ENCODE results near the gene GLIS1. TPM values are rescaled to one million over a fixed set of nuclear protein-coding genes. Genes with fewer than 3 reads are reported as not detected.

GLIS1 gene
- total and polyA plus RNA-seq, 10 of the 15 experiments (the other 5 are each of a cell fraction or from before 2014, with no cell fraction given): not detected

DNA sequence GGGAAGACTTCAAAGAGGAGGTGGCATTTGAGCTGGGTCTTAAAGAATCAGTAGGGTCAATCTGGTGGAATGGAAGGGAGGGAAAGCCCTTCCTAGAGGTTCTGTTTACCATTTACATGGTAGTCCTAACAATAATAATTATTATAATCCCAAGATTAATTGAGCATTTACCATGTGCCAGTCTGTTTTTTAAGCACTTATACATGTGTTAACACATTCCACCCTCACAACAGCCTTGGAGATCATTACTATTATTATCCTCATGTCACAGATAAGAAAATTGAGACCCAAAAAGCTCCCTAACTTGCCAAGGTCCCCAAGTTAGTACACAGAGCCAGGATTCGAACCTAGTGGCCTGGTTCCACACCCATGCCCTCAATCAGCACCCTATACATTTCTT lies 10.8 kb downstream of the GLIS1 start:
- BruUV-seq (replicated peaks): no TSS peak
- POLR2A ChIA-PET: no interaction called here
- no peak overlapping the region for H3K27ac ChIP-seq (ENCODE audit: control insufficient read depth, insufficient read depth)
- no peak overlapping the region for H3K4me3 ChIP-seq
- RAD21 ChIA-PET (ENCODE audit: unreplicated experiment): no interaction called here
- no peak for FAIRE-seq
- H3K79me2 ChIP-seq (ENCODE audit: control insufficient read depth, insufficient read depth, low read length): no peaks in the 10 kb centered on the region
- H4K20me1 ChIP-seq (ENCODE audit: control insufficient read depth, insufficient read depth): no peaks in the 10 kb centered on the region; the same call in 1 of the 2 replicates
- no peak for DNase-seq (ENCODE audit: low read depth, low spot score)
- in situ Hi-C loops (cut with MboI): no loop called here
- TF ChIP-seq BMI1 (IDR thresholded peaks at IDR 0.05; ENCODE audit: borderline replicate concordance) (no peak), FOS (IDR thresholded peaks at IDR 0.05; ENCODE audit: borderline replicate concordance, extremely low read depth, insufficient read length) (no peak), SUZ12 (IDR thresholded peaks at IDR 0.05; ENCODE audit: unreplicated experiment) (no peak), EZH2 (IDR thresholded peaks at IDR 0.05; ENCODE audit: borderline replicate concordance, control insufficient read depth, low read depth, low read length) (no peak), CEBPB (IDR thresholded peaks at IDR 0.05; ENCODE audit: borderline replicate concordance in 1 of 2, low read depth in 2 of 2, low read length in 2 of 2) (no peak), ZNF217 (IDR thresholded peaks at IDR 0.05) (no peak), KAT2A (conservative IDR thresholded peaks at IDR 0.05; ENCODE audit: control insufficient read depth, low read depth, low read length) (no peak), YY1 (IDR thresholded peaks at IDR 0.05; ENCODE audit: low read depth, low read length) (no peak), CHD4 (IDR thresholded peaks at IDR 0.05) (no peak), FOXM1 (IDR thresholded peaks at IDR 0.05; ENCODE audit: low read depth, low read length) (no peak), PAX8 (IDR thresholded peaks at IDR 0.05) (no peak), YBX1 (IDR thresholded peaks at IDR 0.05) (no peak), FOXK2 (IDR thresholded peaks at IDR 0.05) (no peak)
- TF ChIP-seq, protein P1, sequence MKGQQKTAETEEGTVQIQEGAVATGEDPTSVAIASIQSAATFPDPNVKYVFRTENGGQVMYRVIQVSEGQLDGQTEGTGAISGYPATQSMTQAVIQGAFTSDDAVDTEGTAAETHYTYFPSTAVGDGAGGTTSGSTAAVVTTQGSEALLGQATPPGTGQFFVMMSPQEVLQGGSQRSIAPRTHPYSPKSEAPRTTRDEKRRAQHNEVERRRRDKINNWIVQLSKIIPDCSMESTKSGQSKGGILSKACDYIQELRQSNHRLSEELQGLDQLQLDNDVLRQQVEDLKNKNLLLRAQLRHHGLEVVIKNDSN (IDR thresholded peaks at IDR 0.05; ENCODE audit: borderline replicate concordance, extremely low read length, insufficient read depth, low read depth, low read length): no peak
- TF ChIP-seq, protein P2, sequence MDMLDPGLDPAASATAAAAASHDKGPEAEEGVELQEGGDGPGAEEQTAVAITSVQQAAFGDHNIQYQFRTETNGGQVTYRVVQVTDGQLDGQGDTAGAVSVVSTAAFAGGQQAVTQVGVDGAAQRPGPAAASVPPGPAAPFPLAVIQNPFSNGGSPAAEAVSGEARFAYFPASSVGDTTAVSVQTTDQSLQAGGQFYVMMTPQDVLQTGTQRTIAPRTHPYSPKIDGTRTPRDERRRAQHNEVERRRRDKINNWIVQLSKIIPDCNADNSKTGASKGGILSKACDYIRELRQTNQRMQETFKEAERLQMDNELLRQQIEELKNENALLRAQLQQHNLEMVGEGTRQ (IDR thresholded peaks at IDR 0.05; ENCODE audit: borderline replicate concordance, low read depth, low read length): no peak
- TF ChIP-seq, protein P3, sequence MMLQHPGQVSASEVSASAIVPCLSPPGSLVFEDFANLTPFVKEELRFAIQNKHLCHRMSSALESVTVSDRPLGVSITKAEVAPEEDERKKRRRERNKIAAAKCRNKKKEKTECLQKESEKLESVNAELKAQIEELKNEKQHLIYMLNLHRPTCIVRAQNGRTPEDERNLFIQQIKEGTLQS (IDR thresholded peaks at IDR 0.05; ENCODE audit: borderline replicate concordance, extremely low read depth, low read depth, low read length): no peak
- TF ChIP-seq, protein P4, sequence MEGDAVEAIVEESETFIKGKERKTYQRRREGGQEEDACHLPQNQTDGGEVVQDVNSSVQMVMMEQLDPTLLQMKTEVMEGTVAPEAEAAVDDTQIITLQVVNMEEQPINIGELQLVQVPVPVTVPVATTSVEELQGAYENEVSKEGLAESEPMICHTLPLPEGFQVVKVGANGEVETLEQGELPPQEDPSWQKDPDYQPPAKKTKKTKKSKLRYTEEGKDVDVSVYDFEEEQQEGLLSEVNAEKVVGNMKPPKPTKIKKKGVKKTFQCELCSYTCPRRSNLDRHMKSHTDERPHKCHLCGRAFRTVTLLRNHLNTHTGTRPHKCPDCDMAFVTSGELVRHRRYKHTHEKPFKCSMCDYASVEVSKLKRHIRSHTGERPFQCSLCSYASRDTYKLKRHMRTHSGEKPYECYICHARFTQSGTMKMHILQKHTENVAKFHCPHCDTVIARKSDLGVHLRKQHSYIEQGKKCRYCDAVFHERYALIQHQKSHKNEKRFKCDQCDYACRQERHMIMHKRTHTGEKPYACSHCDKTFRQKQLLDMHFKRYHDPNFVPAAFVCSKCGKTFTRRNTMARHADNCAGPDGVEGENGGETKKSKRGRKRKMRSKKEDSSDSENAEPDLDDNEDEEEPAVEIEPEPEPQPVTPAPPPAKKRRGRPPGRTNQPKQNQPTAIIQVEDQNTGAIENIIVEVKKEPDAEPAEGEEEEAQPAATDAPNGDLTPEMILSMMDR (IDR thresholded peaks at IDR 0.05 in 2 of 3, conservative IDR thresholded peaks at IDR 0.05 in 1 of 3; ENCODE audit: control insufficient read depth in 2 of 3, extremely low read depth in 1 of 3, insufficient read depth in 1 of 3, low read depth in 3 of 3, low read length in 3 of 3): no peak
- TF ChIP-seq, protein P5, sequence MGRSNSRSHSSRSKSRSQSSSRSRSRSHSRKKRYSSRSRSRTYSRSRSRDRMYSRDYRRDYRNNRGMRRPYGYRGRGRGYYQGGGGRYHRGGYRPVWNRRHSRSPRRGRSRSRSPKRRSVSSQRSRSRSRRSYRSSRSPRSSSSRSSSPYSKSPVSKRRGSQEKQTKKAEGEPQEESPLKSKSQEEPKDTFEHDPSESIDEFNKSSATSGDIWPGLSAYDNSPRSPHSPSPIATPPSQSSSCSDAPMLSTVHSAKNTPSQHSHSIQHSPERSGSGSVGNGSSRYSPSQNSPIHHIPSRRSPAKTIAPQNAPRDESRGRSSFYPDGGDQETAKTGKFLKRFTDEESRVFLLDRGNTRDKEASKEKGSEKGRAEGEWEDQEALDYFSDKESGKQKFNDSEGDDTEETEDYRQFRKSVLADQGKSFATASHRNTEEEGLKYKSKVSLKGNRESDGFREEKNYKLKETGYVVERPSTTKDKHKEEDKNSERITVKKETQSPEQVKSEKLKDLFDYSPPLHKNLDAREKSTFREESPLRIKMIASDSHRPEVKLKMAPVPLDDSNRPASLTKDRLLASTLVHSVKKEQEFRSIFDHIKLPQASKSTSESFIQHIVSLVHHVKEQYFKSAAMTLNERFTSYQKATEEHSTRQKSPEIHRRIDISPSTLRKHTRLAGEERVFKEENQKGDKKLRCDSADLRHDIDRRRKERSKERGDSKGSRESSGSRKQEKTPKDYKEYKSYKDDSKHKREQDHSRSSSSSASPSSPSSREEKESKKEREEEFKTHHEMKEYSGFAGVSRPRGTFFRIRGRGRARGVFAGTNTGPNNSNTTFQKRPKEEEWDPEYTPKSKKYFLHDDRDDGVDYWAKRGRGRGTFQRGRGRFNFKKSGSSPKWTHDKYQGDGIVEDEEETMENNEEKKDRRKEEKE (IDR thresholded peaks at IDR 0.05): no peak
- H3K36me3 ChIP-seq (ENCODE audit: control insufficient read depth in 2 of 2, insufficient read depth in 2 of 2, low read length in 1 of 2): no peaks in the 10 kb centered on the region
- peaks cover 0 to 4% of the 10 kb centered on the region in 2 experiments; a peak in 1 of 4 replicates for H3K27me3 ChIP-seq (replicated peaks in 1 of 2; ENCODE audit: control insufficient read depth in 2 of 2, insufficient read depth in 2 of 2, low read length in 1 of 2)
- no peaks in the 10 kb centered on the region for H3K9me3 ChIP-seq (replicated peaks; ENCODE audit: control insufficient read depth, insufficient read depth, low read length)
- intact Hi-C loops (cut with micrococcal nuclease; ENCODE audit: unreplicated experiment): no loop called here
- no peak overlapping the region for H2AFZ ChIP-seq (ENCODE audit: control insufficient read depth, low read depth, low read length)
- ATAC-seq: no peak
- WGBS (ENCODE audit: insufficient coverage, insufficient replicate concordance, low lambda C conversion rate, missing lambda C conversion rate): 4% methylated on average over 1 of the region's 1 CpG
- CTCF ChIA-PET: no interaction called here
- no peak overlapping the region for H3K9ac ChIP-seq (ENCODE audit: control insufficient read depth, insufficient read depth, low read length)
- SMC1A ChIA-PET (ENCODE audit: uncharacterized antibody, unreplicated experiment): no interaction called here
- no peaks in the 10 kb centered on the region for H3K4me1 ChIP-seq (ENCODE audit: control insufficient read depth, insufficient read depth, low read length)
- no peak overlapping the region for H3K4me2 ChIP-seq (ENCODE audit: control insufficient read depth, insufficient read depth)

All from GM12878 (cell line).